T-helper 22 cell (primary cell): ENCODE data around the gene UQCRC1.
"Not testable (repeated sequence)": the region's sequence is repeated elsewhere in the genome, so short reads cannot be mapped to it uniquely, and the experiment has no call there.

ENCODE experiments used
- DNase-seq: peaks from one replicate; pipeline ENCODE4 v3.0.0-alpha.2; 2020; ENCODE audit warnings: low read depth

UQCRC1 gene

GRCh38 chr3:48555231-48555948 is 54.1 kb downstream of the UQCRC1 start:
- DNase-seq, result no peak

- DNase-seq, result no peak
These were observed 55.3 kb downstream of the UQCRC1 start for GRCh38 chr3:48553886-48554845.

DNA sequence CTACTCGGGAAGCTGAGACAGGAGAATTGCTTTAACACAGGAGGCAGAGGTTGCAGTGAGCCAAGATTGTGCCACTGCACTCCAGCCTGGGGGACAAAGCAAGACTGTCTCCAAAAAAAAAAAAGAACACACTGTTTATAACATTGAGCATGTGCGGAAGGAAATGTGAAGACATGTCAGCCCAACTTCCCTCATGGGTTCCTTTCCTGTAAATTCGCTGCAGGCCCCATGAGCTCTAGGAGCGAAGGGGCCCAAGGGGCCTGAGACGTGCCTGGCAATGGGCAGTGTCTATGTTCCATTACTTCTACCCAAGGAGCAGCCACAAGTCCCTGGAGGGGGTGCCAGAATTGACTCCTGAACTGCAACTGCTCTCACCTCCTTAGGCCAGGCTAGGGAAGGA is 56.1 kb downstream of the UQCRC1 start:
- no peak for DNase-seq

DNA sequence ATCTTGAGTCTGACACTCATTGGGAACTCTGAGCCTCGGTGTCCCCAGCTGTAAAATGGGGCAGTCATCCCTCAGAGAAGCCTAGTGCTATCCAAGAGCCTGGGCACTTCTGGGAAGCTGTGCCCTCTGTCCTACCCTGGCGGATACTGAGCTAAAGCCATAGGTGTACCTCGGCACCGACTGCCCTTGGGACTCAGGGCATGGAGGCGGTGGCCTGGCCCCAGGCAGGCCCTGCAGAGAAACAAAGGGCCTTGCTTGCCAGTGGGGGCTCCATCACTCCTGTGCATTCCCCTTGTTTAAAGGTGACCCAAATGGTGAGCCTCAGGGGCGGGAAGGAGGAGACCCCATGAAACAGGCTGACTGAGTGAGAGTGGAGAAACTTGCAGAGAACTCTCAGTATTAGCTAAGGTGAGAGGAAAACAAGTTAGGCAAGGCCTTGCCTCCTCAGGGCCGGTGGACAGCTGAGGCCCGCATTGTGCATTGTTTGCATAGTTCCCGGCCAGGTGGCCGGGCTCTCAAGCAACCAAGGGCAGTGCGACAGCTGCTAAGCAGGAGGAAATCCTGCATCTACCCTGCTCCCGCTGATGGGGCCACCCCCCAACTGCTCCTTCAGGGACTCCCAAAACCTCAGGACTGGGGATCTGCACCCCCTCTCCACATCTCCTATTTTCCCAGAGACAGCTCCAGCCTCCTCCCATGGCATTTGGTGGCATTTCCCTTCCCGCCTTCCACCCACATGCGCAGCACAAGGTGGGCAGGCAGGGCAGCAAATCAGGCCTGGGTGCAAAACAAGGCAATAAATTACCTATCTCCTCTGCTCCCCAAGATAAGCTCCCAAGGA is 57.1 kb downstream of the UQCRC1 start:
- DNase-seq, result no peak

DNA sequence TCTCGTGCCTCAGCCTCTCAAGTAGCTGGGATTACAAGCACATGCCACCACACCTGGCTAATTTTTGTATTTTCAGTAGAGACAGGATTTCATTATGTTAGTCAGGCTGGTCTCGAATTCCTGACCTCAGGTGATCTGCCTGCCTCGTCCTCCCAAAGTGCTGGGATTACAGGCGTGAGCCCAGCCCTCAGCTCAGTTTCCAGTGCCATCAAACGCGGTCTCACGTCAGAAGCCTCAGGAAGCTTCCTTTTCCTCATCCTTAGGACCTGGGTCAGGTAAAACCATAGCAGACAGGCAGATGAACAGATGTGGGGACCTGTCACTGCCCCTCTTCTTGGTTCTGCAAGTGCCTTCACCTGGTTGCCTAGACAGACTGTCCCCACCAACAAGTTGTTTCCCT is 57.8 kb downstream of the UQCRC1 start:
- DNase-seq, result not testable (repeated sequence)
